Esophagus squamous epithelium (tissue), 4 donors: ENCODE results near the gene UQCRC2.
"Not testable (repeated sequence)": the region's sequence is repeated elsewhere in the genome, so short reads cannot be mapped to it uniquely, and the experiment has no call there.

Source experiments
- CTCF ChIP-seq, 6 experiments: fragments of 450-650 bp in 4 of 6; fragments of 200-600 bp in 2 of 6; sonication (generic) in 2 of 6; IDR thresholded peaks; one replicate each; pipeline ENCODE4 v1.5.1; 2016 to 2019; ENCODE audit warnings: antibody characterized with exemption in 6 of 6, mild to moderate bottlenecking in 4 of 6, moderate library complexity in 4 of 6
- POLR2A ChIP-seq, 4 donors: fragments of 450-650 bp; IDR thresholded peaks; one replicate each; pipeline ENCODE4 v1.6.1; 2017; ENCODE audit warnings: antibody characterized with exemption in 4 of 4, mild to moderate bottlenecking in 4 of 4, moderate library complexity in 3 of 4

DNA sequence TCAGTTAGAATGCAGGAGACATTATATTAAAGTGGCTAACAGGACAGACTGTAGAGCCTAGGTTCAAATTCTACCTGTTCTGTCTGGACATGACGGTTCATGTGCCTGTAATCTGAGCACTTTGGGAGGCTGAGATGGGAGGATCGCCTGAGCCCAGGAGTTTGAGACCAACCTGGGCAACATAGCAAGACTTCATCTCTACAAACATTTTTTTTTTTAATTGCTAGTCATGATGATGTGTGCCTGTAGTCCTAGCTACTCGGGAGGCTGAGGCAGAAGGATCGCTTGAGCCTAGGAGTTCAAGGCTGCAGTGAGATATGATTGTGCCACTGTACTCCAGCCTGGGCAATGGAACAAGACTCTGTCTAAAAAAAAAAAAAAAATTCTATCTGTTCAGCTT is 71.6 kb downstream of the UQCRC2 start:
- not testable (repeated sequence) for TF ChIP-seq CTCF, POLR2A (IDR thresholded peaks at IDR 0.05)
